ENCODE data around the gene IL25. TPM values are rescaled to one million over a fixed set of nuclear protein-coding genes. Genes with fewer than 3 reads are reported as not detected.
A peak's percentile ranks its signal among the peaks of the same experiment; 100 is the strongest.

Gene IL25
- total RNA-seq, 2 donors from 2014 or later: not detected

- ATAC-seq (peak; percentile 28), DNase-seq (peak in 1 of 2 donors; percentile 36)
- intact Hi-C loops (cut with DNase I, micrococcal nuclease): no loop called here
Observed at GRCh38 chr14:23365732-23366425, 6.7 kb upstream of the IL25 start.

DNA sequence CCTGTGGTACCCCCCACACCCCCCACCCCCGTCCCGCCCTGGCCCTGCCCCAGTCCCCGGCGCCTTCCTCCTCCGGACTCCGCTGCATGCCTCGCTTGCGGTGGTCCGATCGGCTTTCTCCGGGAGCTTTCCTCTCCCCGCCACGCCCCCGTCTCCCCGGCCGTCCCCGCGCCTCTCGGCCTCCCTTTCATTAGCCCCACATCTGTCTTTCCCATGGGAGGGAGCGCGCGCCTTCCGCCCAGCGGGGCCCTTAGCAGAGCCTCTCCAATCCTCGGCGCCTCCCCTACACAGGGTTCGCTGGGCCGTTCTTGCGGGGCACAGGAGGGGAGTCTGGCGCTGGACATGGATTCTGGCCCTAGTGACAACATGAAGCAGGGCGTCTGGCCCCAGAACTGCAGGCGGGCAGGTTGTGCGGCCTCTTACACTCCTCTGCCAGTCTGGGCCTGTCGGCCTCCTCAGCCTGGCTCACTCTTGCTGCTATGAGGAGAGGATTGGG, 6.1 kb upstream of the IL25 start:
- DNase-seq (peak; percentile 47 to 52), ATAC-seq (peak; percentile 21)
- intact Hi-C loops (cut with DNase I, micrococcal nuclease): no loop called here

DNA sequence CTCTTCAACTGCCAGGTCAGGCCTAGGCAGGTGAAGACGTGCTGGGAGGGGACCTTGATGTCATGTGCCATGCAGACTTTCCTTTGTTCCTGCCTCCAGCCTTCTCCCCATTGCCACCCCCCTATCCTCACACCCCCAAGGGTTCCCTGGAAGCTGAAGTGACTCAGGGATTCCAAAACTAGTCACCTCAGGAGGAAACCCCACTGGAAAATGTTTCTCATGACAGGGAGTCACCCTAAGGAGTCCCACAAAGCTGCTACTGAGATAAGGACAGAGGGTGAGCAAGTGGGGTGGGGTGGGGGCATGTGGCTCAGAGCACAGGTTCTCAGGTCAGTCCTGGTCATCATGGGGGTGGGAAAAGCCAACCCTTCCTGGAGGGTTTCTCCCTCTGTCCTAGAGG, 2.4 kb upstream of the IL25 start:
- intact Hi-C loops (cut with DNase I, micrococcal nuclease): no loop called here
- ATAC-seq: no peak
- no peak for DNase-seq

GRCh38 chr14:23371865-23372264, 744 bp upstream of the IL25 start:
- DNase-seq: no peak
- intact Hi-C loops (cut with DNase I, micrococcal nuclease): no loop called here
- ATAC-seq: no peak

DNA sequence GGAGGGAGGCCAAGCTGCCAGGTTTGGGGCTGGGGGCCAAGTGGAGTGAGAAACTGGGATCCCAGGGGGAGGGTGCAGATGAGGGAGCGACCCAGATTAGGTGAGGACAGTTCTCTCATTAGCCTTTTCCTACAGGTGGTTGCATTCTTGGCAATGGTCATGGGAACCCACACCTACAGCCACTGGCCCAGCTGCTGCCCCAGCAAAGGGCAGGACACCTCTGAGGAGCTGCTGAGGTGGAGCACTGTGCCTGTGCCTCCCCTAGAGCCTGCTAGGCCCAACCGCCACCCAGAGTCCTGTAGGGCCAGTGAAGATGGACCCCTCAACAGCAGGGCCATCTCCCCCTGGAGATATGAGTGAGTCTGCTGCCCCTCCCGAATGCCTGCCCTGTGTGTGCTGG, 432 bp downstream of the IL25 start:
- ATAC-seq (no peak), DNase-seq (no peak)
- intact Hi-C loops (cut with DNase I, micrococcal nuclease): no loop called here

GRCh38 chr14:23375527-23376251, 3.1 kb downstream of the IL25 start:
- DNase-seq (no peak), ATAC-seq (no peak)
- intact Hi-C loops (cut with DNase I, micrococcal nuclease): no loop called here

DNA sequence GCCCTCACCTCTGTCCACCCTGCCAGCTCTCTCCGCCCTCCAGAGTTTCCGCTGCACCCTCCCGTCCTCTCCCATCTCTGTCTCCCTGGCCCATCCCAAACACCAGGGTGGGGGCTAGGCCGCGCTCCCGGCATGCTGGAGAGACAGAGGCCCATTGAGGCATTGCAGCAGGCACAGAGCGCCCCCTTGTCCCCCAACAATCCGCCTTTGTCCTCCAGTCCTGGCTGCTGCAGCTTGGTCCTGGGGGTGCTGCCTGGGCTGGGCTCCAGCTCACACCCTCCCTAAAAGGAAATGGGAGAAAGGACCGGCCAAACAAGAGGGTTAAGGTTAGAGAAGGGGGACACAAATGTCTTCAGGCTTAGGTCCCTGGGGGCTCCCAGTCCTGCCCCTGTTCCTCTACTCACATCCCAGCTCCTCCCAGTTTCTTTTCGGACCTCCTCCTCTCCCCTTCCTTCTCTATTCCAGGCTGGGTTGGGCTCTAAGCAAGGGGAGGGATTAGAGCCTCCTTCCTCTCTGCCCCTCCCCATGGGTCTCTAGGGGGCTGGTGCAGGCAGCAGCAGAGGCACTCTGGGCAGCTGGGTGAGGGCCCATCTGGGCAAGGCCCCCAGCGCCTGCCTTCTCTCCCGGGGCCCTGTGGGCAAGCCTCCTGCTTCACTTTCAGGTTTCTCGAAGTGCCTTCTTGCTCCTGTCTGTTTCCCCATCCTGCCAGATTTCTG, 4.0 kb downstream of the IL25 start, which contains the start of gene CMTM5:
Gene CMTM5, plus strand, starts transcription at position 565 of the 716 bp plus-strand sequence. CDS start 206 bp downstream, outside the sequence.
- ATAC-seq (no peak), DNase-seq (no peak)
- intact Hi-C loops (cut with DNase I, micrococcal nuclease): no loop called here

GRCh38 chr14:23377198-23377550, 4.6 kb downstream of the IL25 start:
- intact Hi-C loops (cut with DNase I, micrococcal nuclease): no loop called here
- DNase-seq: no peak

GRCh38 chr14:23377573-23378563, 5.3 kb downstream of the IL25 start:
- no peak for ATAC-seq
- no peak for DNase-seq
- intact Hi-C loops (cut with DNase I, micrococcal nuclease): no loop called here

More at GRCh38 chr14:23377198-23377550, 4.6 kb downstream of the IL25 start:
- ATAC-seq: no peak

- no peak for DNase-seq
- no peak for ATAC-seq
- intact Hi-C loops (cut with DNase I, micrococcal nuclease): no loop called here
Observed at GRCh38 chr14:23378612-23379220, 6.1 kb downstream of the IL25 start.

- intact Hi-C loops (cut with DNase I, micrococcal nuclease): loop anchor here in 1 of 2 donors (2.0 to 10.0 kb wide), 2 partner anchors 51 to 115 kb away; no protein-coding TSS in a partner anchor
- DNase-seq (peak; percentile 54 to 75), ATAC-seq (peak; percentile 94)
Observed at GRCh38 chr14:23379366-23380196, 7.0 kb downstream of the IL25 start.

DNA sequence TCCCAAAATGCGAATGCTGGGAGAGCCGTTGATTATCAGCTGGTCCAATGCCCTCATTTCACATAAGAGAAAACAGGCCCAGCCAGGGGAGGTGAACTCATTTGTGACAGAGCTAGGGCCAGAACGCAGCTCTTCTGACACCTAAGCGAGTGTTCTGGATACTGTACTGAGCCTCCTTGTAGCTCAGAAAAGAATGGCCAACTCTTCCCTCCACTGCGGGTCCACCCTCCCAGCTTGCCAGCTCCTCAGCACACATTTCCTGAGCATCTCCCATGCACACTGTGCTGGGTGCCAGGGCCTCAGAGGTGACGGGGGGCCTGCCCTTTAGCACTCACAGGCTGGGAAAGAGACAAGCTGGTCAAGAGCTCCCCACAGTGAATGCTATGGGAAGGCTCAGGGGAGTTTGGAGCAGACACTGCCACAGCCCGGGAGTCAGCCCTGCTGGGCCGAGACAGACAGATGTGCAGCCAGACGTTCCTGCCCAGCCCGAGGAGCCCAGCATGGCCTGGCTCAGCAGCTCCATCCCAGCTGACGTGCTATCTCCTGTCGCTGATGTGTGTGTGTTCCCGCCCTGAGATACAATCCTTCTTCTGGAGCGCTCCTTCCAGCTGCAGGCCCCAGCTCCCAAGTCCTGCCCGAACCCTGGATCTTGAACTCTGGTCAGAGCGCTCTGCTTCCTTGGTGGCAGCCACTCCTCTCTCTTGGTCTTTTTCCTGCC, 7.7 kb downstream of the IL25 start:
- peak; percentile 73 for ATAC-seq
- DNase-seq: no peak
- intact Hi-C loops (cut with DNase I, micrococcal nuclease): loop anchor here in 1 of 2 donors (2.0 to 10.0 kb wide), 2 partner anchors 52 to 116 kb away; no protein-coding TSS in a partner anchor

DNA sequence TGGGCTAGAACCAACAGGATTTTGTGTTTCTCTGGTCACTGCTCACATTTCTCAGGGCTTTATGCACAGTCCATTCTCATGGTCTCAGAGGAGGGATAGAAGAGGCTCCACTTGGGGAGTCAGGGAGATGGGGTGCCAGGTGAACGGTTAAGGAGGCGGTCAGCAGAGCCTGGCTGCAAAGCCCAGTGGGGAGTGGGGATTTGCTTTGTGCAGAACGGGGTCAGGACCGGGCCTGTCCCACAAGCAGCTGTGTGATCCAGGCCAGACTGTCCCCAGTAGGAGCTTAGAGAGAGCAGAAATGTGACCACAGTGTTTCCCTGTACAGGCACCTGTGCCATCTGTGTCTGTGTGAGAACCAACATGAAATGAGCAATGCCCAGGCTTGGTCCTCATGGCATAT, 8.4 kb downstream of the IL25 start:
- DNase-seq (no peak), ATAC-seq (no peak)
- intact Hi-C loops (cut with DNase I, micrococcal nuclease): loop anchor here in 1 of 2 donors (2.0 to 10.0 kb wide), 2 partner anchors 52 to 116 kb away; no protein-coding TSS in a partner anchor

- intact Hi-C loops (cut with DNase I, micrococcal nuclease): loop anchor here in 1 of 2 donors (2.0 to 10.0 kb wide), 2 partner anchors 53 to 117 kb away; no protein-coding TSS in a partner anchor
- DNase-seq (no peak), ATAC-seq (no peak)
Observed at GRCh38 chr14:23381871-23382270, 9.3 kb downstream of the IL25 start.

DNA sequence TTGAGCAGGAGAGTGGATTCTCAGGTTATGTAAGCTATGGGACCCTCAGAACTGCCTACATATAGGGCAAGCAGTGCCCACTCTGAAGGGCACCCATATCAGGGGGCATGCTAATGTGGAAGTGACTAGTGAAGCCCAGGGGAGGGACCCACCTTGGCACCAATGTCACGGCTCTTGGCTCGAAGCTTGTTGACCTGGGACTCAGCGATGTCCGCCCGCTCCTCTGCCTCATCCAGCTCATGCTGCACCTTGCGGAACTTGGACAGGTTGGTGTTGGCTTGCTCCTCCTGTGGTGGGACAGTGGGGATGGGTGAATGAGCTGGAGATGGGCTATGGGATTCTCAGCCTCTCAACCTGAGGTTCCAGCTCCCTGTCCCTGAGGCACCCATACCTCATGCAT, 9.7 kb downstream of the IL25 start:
- intact Hi-C loops (cut with DNase I, micrococcal nuclease): loop anchor here in 1 of 2 donors (10.0 kb wide), 1 partner anchor 117 kb away; no protein-coding TSS in a partner anchor
- DNase-seq (no peak), ATAC-seq (no peak)
